Type B pancreatic cell (in vitro differentiated cells): ENCODE results near the gene CDK12. TPM values are rescaled to one million over a fixed set of nuclear protein-coding genes. Genes with fewer than 3 reads are reported as not detected.

Experiments used
- DNase-seq: peaks from one replicate; pipeline ENCODE4 v3.0.0; 2021; ENCODE audit warnings: mixed read lengths; ENCODE audit not compliant: unreplicated experiment; ENCODE audit errors: extremely low spot score
- H3K27ac Mint-ChIP-seq: 2 replicates; pipeline ENCODE4 v1.8.0; 2021; ENCODE audit warnings: mild to moderate bottlenecking, mixed read lengths
- H3K27me3 Mint-ChIP-seq: 2 replicates; pipeline ENCODE4 v1.8.0; 2021; ENCODE audit warnings: mixed read lengths
- H3K36me3 Mint-ChIP-seq: 2 replicates; pipeline ENCODE4 v1.8.0; 2021; ENCODE audit warnings: mixed read lengths
- H3K4me1 Mint-ChIP-seq: one replicate; pipeline ENCODE4 v1.8.0; 2021; ENCODE audit warnings: mixed read lengths; ENCODE audit not compliant: unreplicated experiment
- H3K4me3 Mint-ChIP-seq: 2 replicates; pipeline ENCODE4 v1.8.0; 2021; ENCODE audit warnings: mild to moderate bottlenecking, mixed read lengths
- H3K9me3 Mint-ChIP-seq: 2 replicates; pipeline ENCODE4 v1.8.0; 2021; ENCODE audit warnings: mixed read lengths
- CTCF ChIP-seq: fragments of 200-600 bp; sonication (generic); conservative IDR thresholded peaks from 2 replicates; pipeline ENCODE4 v1.5.0; 2021; ENCODE audit warnings: antibody characterized with exemption, mild to moderate bottlenecking
- total RNA-seq: library from RNA; stranded (reverse); gene quantifications from 2 replicates; pipeline ENCODE4 v1.2.1, GENCODE V29; 2021; ENCODE audit warnings: low replicate concordance

Gene CDK12
- total RNA-seq, 1 donor from 2014 or later, result 64.5 TPM

DNA sequence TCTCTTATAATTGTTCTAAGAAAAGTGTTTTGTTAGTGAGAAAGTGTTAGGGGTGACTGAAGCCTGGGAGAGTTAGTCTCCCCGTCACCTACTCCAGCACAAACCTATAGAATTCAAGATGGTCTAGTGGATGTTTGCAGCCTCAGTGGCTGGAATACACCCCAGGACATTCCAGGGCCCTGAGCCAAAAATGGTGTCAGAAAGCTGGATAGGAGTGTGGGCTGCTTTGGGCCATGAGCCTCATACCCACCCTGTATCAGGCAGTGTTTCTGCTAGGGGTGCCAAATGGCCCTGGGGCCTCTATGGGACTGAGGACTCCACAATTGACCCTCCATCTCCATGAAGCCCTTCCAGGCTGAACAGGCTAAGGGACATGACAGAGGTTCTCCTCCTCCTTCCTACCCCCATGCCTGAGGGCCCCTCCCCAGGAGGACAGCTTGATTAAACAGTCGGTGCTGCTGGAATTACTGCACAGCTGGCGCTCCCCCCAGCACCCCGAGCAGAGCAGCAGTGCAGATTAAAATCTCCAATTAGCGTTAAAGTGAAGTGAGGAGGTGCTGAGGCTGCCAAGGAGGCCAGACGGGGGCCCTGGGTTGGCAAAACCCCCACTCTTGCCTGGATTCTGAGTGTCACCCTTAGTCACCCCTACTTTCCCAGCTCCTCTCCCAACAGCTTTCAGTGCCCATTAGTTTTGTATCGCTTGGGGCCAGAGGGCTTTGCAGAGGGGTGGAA, 87.4 kb downstream of the CDK12 start:
- no peak for TF ChIP-seq CTCF
- H3K9me3 Mint-ChIP-seq, result no peaks in the 10 kb centered on the region
- H3K4me1 Mint-ChIP-seq, result no peaks in the 10 kb centered on the region
- DNase-seq, result no peak
- no peaks in the 10 kb centered on the region for H3K27me3 Mint-ChIP-seq
- no peak overlapping the region for H3K4me3 Mint-ChIP-seq
- no peak overlapping the region for H3K27ac Mint-ChIP-seq
- peaks cover 11% of the 10 kb centered on the region for H3K36me3 Mint-ChIP-seq

GRCh38 chr17:39549747-39550573, 88.7 kb downstream of the CDK12 start:
- no peak for TF ChIP-seq CTCF
- Mint-ChIP-seq H3K4me3 (no peak overlapping the region), H3K27me3 (no peaks in the 10 kb centered on the region), H3K36me3 (peaks cover 10% of the 10 kb centered on the region), H3K4me1 (no peaks in the 10 kb centered on the region), H3K9me3 (no peaks in the 10 kb centered on the region), H3K27ac (no peak overlapping the region)
- no peak for DNase-seq

DNA sequence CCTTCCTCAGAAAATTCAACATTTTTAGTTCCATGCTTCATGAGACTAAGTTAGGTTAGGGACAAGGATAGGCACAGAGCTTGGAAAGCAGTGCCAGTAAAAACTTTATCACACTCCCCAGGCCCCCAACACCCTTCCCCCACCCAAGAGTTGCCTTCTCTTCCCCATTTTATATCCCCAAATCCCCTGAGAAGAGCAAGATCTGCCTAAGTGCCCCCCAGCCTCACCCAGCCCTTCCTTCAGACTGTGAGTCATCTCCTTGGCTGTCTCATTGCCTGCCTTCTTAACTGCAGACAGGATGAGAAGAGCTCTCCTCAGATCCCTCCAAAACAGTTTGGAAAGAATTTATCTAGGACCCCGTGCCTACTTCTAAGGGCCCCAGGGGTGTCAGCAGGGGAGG, 90.6 kb downstream of the CDK12 start:
- TF ChIP-seq CTCF, result no peak
- H3K4me1 Mint-ChIP-seq, result peaks cover 4% of the 10 kb centered on the region
- no peaks in the 10 kb centered on the region for H3K27me3 Mint-ChIP-seq
- H3K36me3 Mint-ChIP-seq, result peaks cover 12% of the 10 kb centered on the region
- no peak overlapping the region for H3K4me3 Mint-ChIP-seq
- DNase-seq, result no peak
- no peaks in the 10 kb centered on the region for H3K9me3 Mint-ChIP-seq
- H3K27ac Mint-ChIP-seq, result no peak overlapping the region

DNA sequence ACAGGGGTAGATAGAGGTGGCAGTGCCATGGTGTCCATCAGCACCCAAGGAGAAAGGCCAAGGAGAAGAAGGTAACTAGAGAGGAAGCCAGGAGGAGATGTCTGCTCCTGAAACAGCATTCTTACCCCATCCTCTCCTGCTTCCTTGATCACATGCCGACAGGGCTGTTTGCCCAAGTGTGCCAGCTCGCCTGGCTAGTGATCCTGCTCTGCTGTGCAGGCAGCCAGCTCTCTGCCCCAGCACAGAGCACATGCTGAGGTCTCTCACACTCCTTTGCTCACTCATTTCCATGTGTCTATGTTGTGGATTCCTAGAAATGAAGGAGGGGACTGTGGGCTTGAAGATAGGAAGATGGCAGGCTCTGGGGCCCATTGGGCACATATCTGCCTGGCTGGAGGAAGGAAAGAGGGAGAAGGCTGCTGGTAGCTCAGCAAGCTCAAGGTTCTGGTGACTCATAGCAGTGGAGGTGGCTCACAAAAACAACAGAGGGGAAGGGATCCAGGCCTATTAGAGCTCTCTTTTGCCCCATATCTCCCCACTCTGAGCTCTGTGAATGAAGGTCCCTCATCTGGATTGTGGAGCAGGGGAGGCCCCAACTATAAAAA, 92.2 kb downstream of the CDK12 start:
- no peak for TF ChIP-seq CTCF
- Mint-ChIP-seq H3K36me3 (peaks cover 12% of the 10 kb centered on the region), H3K27me3 (no peaks in the 10 kb centered on the region), H3K4me1 (peaks cover 4% of the 10 kb centered on the region), H3K9me3 (no peaks in the 10 kb centered on the region), H3K27ac (no peak overlapping the region), H3K4me3 (no peak overlapping the region)
- DNase-seq, result no peak

DNA sequence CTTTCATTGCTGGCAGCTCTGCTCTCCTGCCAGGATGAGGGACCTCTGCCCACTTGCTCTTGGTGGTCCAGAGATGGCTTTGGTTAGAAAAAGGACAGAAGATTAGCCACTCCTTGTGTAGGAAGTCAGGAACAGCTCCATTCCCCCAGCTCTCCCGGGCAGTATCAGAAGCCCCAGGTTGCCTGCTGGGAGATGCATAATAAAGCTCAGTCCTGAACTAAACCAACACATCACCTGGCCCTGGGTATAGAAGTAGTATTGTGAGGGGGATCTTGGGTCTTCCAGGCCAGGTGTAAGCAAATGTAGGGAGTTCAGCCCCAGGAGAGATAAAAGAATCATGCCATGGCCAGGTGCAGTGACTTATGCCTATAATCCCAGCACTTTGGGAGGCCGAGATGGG, 94.1 kb downstream of the CDK12 start:
- Mint-ChIP-seq H3K27me3 (no peaks in the 10 kb centered on the region), H3K36me3 (peaks cover 10% of the 10 kb centered on the region)
- no peak for TF ChIP-seq CTCF

More for the DNA sequence above, 94.1 kb downstream of the CDK12 start:
- no peak for DNase-seq
- no peak overlapping the region for H3K4me3 Mint-ChIP-seq
- no peaks in the 10 kb centered on the region for H3K9me3 Mint-ChIP-seq
- H3K27ac Mint-ChIP-seq, result no peak overlapping the region
- H3K4me1 Mint-ChIP-seq, result peaks cover 4% of the 10 kb centered on the region
